Neural progenitor cell (in vitro differentiated cells): ENCODE results near the gene IDUA.

Experiments used
- CTCF ChIP-seq: fragments of 200-600 bp; sonication (generic); IDR thresholded peaks from 2 replicates; pipeline ENCODE4 v1.5.1; 2017; ENCODE audit warnings: antibody characterized with exemption, mild to moderate bottlenecking
- EZH2phosphoT487 ChIP-seq: fragments of 200-600 bp; sonication (generic); IDR thresholded peaks from 2 replicates; pipeline ENCODE4 v1.6.1; 2017; ENCODE audit warnings: antibody characterized with exemption

GRCh38 chr4:986428-986878 lies 391 bp upstream of the IDUA start:
- TF ChIP-seq CTCF: no peak
- no peak for TF ChIP-seq EZH2phosphoT487
